Right lobe of liver (tissue), 4 donors: ENCODE results near the gene NOL8.

Experiments
- POLR2A ChIP-seq: fragments of 450-650 bp; IDR thresholded peaks from one replicate; pipeline ENCODE4 v1.6.1; 2017; ENCODE audit warnings: antibody characterized with exemption, mild to moderate bottlenecking
- TF ChIP-seq, protein P1 (sequence below), 4 donors: fragments of 200-600 bp in 3 of 4; fragments of 450-650 bp in 1 of 4; IDR thresholded peaks; one replicate each; pipeline versions ENCODE4 v1.5.1 to v1.8.0; 2016 to 2022; ENCODE audit warnings: antibody characterized with exemption in 4 of 4, mild to moderate bottlenecking in 2 of 4
- donor health status: DM: no; HTN: no; CAD: no.
- donor health status: DM: no; HTN: no; CAD: no.
- donor health status: DM: no; HTN: yes; CAD: no.

GRCh38 chr9:92289708-92290390, 35.3 kb downstream of the NOL8 start:
- TF ChIP-seq POLR2A: no peak
- TF ChIP-seq, protein P1, sequence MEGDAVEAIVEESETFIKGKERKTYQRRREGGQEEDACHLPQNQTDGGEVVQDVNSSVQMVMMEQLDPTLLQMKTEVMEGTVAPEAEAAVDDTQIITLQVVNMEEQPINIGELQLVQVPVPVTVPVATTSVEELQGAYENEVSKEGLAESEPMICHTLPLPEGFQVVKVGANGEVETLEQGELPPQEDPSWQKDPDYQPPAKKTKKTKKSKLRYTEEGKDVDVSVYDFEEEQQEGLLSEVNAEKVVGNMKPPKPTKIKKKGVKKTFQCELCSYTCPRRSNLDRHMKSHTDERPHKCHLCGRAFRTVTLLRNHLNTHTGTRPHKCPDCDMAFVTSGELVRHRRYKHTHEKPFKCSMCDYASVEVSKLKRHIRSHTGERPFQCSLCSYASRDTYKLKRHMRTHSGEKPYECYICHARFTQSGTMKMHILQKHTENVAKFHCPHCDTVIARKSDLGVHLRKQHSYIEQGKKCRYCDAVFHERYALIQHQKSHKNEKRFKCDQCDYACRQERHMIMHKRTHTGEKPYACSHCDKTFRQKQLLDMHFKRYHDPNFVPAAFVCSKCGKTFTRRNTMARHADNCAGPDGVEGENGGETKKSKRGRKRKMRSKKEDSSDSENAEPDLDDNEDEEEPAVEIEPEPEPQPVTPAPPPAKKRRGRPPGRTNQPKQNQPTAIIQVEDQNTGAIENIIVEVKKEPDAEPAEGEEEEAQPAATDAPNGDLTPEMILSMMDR (IDR thresholded peaks at IDR 0.05): no peak
